B cell (primary cell): ENCODE results near the gene SASS6. TPM values are rescaled to one million over a fixed set of nuclear protein-coding genes. Genes with fewer than 3 reads are reported as not detected.
A peak's percentile ranks its signal among the peaks of the same experiment; 100 is the strongest.

Experiments used
- ATAC-seq: fragments of 200-7000 bp; cut with Tn5 transposase; one replicate; pipeline ENCODE4 v1.10.0; 2021; ENCODE audit warnings: low read depth, mild to moderate bottlenecking, moderate number of reproducible peaks, moderate library complexity
- CTCF ChIA-PET: fragments of 350-600 bp; sonication (Branson Sonifier 250); formaldehyde crosslinking; loops from one replicate; lab custom pipeline; 2021; ENCODE audit warnings: antibody characterized with exemption, inconsistent platforms; lab: Charles Lee
- POLR2A ChIA-PET: fragments of 350-600 bp; sonication (Branson Sonifier 250); formaldehyde crosslinking; loops from one replicate; lab custom pipeline; 2021; ENCODE audit warnings: antibody characterized with exemption; lab: Charles Lee
- DNase-seq: peaks from one replicate; pipeline ENCODE4 v3.0.0; 2013
- H2AFZ ChIP-seq: 2 replicates; pipeline ENCODE4 v1.6.1; 2012; ENCODE audit warnings: mild to moderate bottlenecking, low read depth, low read length; ENCODE audit not compliant: insufficient read depth, poor library complexity, severe bottlenecking
- H3K27ac ChIP-seq, 2 donors: 1 replicate in 1 of 2; 2 replicates in 1 of 2; pipeline ENCODE4 v1.5.1; 2012 to 2013; ENCODE audit warnings: low read length in 2 of 2, mild to moderate bottlenecking in 2 of 2, moderate library complexity in 1 of 2
- H3K27me3 ChIP-seq, 4 experiments: fragments of 200-600 bp in 1 of 4; sonication (generic) in 1 of 4; replicated peaks in 1 of 4; 1 replicate in 2 of 4; 2 replicates in 2 of 4; pipeline versions ENCODE4 v1.6.1 to v1.7.0; 2013 to 2016; ENCODE audit warnings: low read length in 3 of 4, mild to moderate bottlenecking in 2 of 4, mixed read lengths in 1 of 4, moderate library complexity in 1 of 4; ENCODE audit not compliant: insufficient read depth in 4 of 4, control insufficient read depth in 3 of 4; ENCODE audit errors: control extremely low read depth in 1 of 4
- H3K36me3 ChIP-seq, 2 experiments: replicated peaks in 1 of 2; 1 replicate in 1 of 2; 2 replicates in 1 of 2; pipeline versions ENCODE4 v1.6.1 to v1.7.1; 2013; ENCODE audit warnings: low read length in 1 of 2; ENCODE audit not compliant: insufficient read depth in 2 of 2, control insufficient read depth in 1 of 2; ENCODE audit errors: control extremely low read depth in 1 of 2, extremely low read depth in 1 of 2
- H3K4me1 ChIP-seq, 2 donors: fragments of 200-600 bp in 1 of 2; sonication (generic) in 1 of 2; 1 replicate in 1 of 2; 2 replicates in 1 of 2; pipeline versions ENCODE4 v1.5.1 to v1.6.1; 2013 to 2017; ENCODE audit warnings: low read length in 2 of 2; ENCODE audit not compliant: control insufficient read depth in 2 of 2, insufficient read depth in 2 of 2
- H3K4me2 ChIP-seq: replicated peaks from 2 replicates; pipeline ENCODE3; 2012; ENCODE audit warnings: mild to moderate bottlenecking, low read depth, low read length; ENCODE audit not compliant: poor library complexity, severe bottlenecking
- H3K4me3 ChIP-seq, 5 experiments: fragments of 200-600 bp in 1 of 5; sonication (generic) in 1 of 5; 1 replicate in 3 of 5; 2 replicates in 2 of 5; pipeline versions ENCODE4 v1.5.1 to v1.7.0; 2011 to 2016; ENCODE audit warnings: low read length in 4 of 5, mild to moderate bottlenecking in 4 of 5, low read depth in 2 of 5, control low read depth in 1 of 5, moderate library complexity in 1 of 5; ENCODE audit not compliant: insufficient read depth in 1 of 5; ENCODE audit errors: control extremely low read depth in 1 of 5, extremely low read depth in 1 of 5
- H3K79me2 ChIP-seq: fragments of 200-600 bp; sonication (generic); one replicate; pipeline ENCODE4 v1.6.0; 2016; ENCODE audit warnings: low read length; ENCODE audit not compliant: control insufficient read depth, insufficient read depth
- H3K9ac ChIP-seq: fragments of 200-600 bp; sonication (generic); 2 replicates; pipeline ENCODE4 v1.6.1; 2017; ENCODE audit warnings: mild to moderate bottlenecking, low read length, moderate library complexity
- H3K9me3 ChIP-seq, 3 donors: one replicate each; pipeline versions ENCODE4 v1.6.1 to v1.7.1; 2013; ENCODE audit warnings: low read length in 2 of 3; ENCODE audit not compliant: control insufficient read depth in 2 of 3, insufficient read depth in 1 of 3; ENCODE audit errors: control extremely low read depth in 1 of 3
- H4K20me1 ChIP-seq: 2 replicates; pipeline ENCODE4 v1.6.0; 2012; ENCODE audit warnings: mild to moderate bottlenecking, low read length; ENCODE audit not compliant: insufficient read depth, control insufficient read depth, poor library complexity, severe bottlenecking
- H3K27ac Mint-ChIP-seq: one replicate; pipeline ENCODE4 v1.8.0; 2021; ENCODE audit warnings: mixed read lengths
- H3K27me3 Mint-ChIP-seq: one replicate; pipeline ENCODE4 v1.8.0; 2021; ENCODE audit warnings: mixed read lengths
- H3K4me1 Mint-ChIP-seq: one replicate; pipeline ENCODE4 v1.8.0; 2021; ENCODE audit warnings: mixed read lengths
- H3K4me3 Mint-ChIP-seq: one replicate; pipeline ENCODE4 v1.8.0; 2021; ENCODE audit warnings: mixed read lengths
- H3K9me3 Mint-ChIP-seq: one replicate; pipeline ENCODE4 v1.8.0; 2022; ENCODE audit warnings: mixed read lengths; ENCODE audit not compliant: insufficient read depth
- CTCF ChIP-seq: fragments of 200-600 bp; IDR thresholded peaks from one replicate; pipeline ENCODE4 v1.8.0; 2022; ENCODE audit warnings: antibody characterized with exemption, mild to moderate bottlenecking
- EZH2 ChIP-seq: IDR thresholded peaks from 2 replicates; pipeline ENCODE4 v1.6.1; 2012; ENCODE audit warnings: borderline replicate concordance, low read depth, mild to moderate bottlenecking, moderate library complexity, low read length; ENCODE audit not compliant: insufficient read depth, poor library complexity, severe bottlenecking
- WGBS: methylation state at CpG from one replicate; pipeline ENCODE4 v1.1.5; 2013; ENCODE audit warnings: missing lambda C conversion rate; ENCODE audit not compliant: insufficient coverage; 5-methylcytosine and 5-hydroxymethylcytosine counted together
- intact Hi-C: fragments of 100-400 bp; cut with micrococcal nuclease; formaldehyde crosslinking; loops from one replicate; pipeline ENCODE4 v1.10.0; 2022
- polyA plus RNA-seq: library from polyadenylated mRNA; depleted of rRNA; stranded (reverse); fragments of >200 nt; gene quantifications from 2 replicates; pipeline ENCODE4 v1.2.3, GENCODE V29; 2012
- total RNA-seq, 2 donors: library from RNA; stranded (reverse); fragments of 120-200 nt in 1 of 2; gene quantifications; 1 replicate in 1 of 2; 2 replicates in 1 of 2; pipeline versions ENCODE4 v1.2.3 to v1.2.4, GENCODE V29; 2013 to 2022

SASS6 gene
- total and polyA plus RNA-seq, 2 donors (not counting 1 experiment from before 2014, with no cell fraction given): 1.1 to 7.0 TPM

GRCh38 chr1:100070201-100070939 lies 62.4 kb downstream of the SASS6 start:
- Histone ChIP-seq H3K4me2 (no peak overlapping the region), H3K4me1 (peaks cover 0 to 4% of the 10 kb centered on the region in 2 donors), H2AFZ (no peak overlapping the region), H3K36me3 (peaks cover 18 to 73% of the 10 kb centered on the region in 2 experiments), H3K27ac (no peak overlapping the region), H3K9ac (no peak overlapping the region), H3K9me3 (no peaks in the 10 kb centered on the region), H3K27me3 (no peaks in the 10 kb centered on the region), H3K4me3 (no peak overlapping the region), H4K20me1 (peaks cover 30% of the 10 kb centered on the region), H3K79me2 (peaks cover 22% of the 10 kb centered on the region)
- ATAC-seq (no peak), DNase-seq (no peak)
- TF ChIP-seq CTCF (no peak), EZH2 (no peak)
- H3K27me3 Mint-ChIP-seq: no peaks in the 10 kb centered on the region
- 97% methylated on average over 3 of the region's 5 CpGs for WGBS
- H3K4me1 Mint-ChIP-seq: peaks cover 8% of the 10 kb centered on the region
- intact Hi-C loops: no loop called here
- no peak overlapping the region for H3K4me3 Mint-ChIP-seq
- no peak overlapping the region for H3K27ac Mint-ChIP-seq
- ChIA-PET POLR2A (interaction anchor here (0.7 kb wide), 1 partner anchor 9 kb away, joined by 8 read pairs; no protein-coding TSS in a partner anchor), CTCF (no interaction called here)
- H3K9me3 Mint-ChIP-seq: no peaks in the 10 kb centered on the region

GRCh38 chr1:100065969-100066227 lies 66.8 kb downstream of the SASS6 start:
- Histone ChIP-seq H3K79me2 (peaks cover 44% of the 10 kb centered on the region), H3K27ac (peak overlapping the region in 1 of 2 donors; percentile 55), H3K4me3 (no peak overlapping the region), H3K9me3 (no peaks in the 10 kb centered on the region), H4K20me1 (peaks cover 42% of the 10 kb centered on the region), H3K4me1 (peaks cover 0 to 9% of the 10 kb centered on the region in 2 donors), H3K36me3 (peaks cover 17 to 78% of the 10 kb centered on the region in 2 experiments), H3K4me2 (no peak overlapping the region), H2AFZ (no peak overlapping the region), H3K27me3 (no peaks in the 10 kb centered on the region), H3K9ac (no peak overlapping the region)
- Mint-ChIP-seq H3K27ac (no peak overlapping the region), H3K9me3 (no peaks in the 10 kb centered on the region), H3K4me1 (peaks cover 9% of the 10 kb centered on the region), H3K27me3 (no peaks in the 10 kb centered on the region), H3K4me3 (no peak overlapping the region)
- no CpG with 5 or more reads among the region's 2 CpGs for WGBS
- DNase-seq (no peak), ATAC-seq (no peak)
- CTCF ChIA-PET: interaction anchor here (0.6 kb wide), 2 partner anchors 9 to 26 kb away, joined by 3 read pairs; no protein-coding TSS in a partner anchor
- no peak for TF ChIP-seq EZH2
- TF ChIP-seq CTCF: no peak
- intact Hi-C loops: no loop called here
- POLR2A ChIA-PET: interaction anchor here (0.8 kb wide), 1 partner anchor 17 kb away, joined by 10 read pairs; no protein-coding TSS in a partner anchor
